Measurements from ENCODE around the gene STAT6.
A peak's percentile ranks its signal among the peaks of the same experiment; 100 is the strongest.
"Not testable (repeated sequence)": the region's sequence is repeated elsewhere in the genome, so short reads cannot be mapped to it uniquely, and the experiment has no call there.

The STAT6 gene

GRCh38 chr12:57078519-57079404, 32.4 kb downstream of the STAT6 start, which contains the start of gene NEMP1:
Gene NEMP1, minus strand, starts transcription at chr12:57078791. Its CDS starts 46 bp downstream, at chr12:57078745.
- TF ChIP-seq CTCF (IDR thresholded peaks at IDR 0.05; ENCODE audit: control extremely low read depth, extremely low read depth, low read depth, missing control alignments) = no peak

GRCh38 chr12:57073566-57074450, 37.4 kb downstream of the STAT6 start:
- CTCF ChIA-PET = interaction anchor here (1.7 to 13.4 kb wide), 5 partner anchors 11 to 72 kb away, joined by 4 to 224 read pairs (median 11); partner anchors contain the start of genes NAB2 and STAT6
- POLR2A ChIA-PET; DNase-seq (ENCODE audit: extremely low spot score): not testable (repeated sequence)

More at GRCh38 chr12:57078519-57079404, 32.4 kb downstream of the STAT6 start, which contains the start of gene NEMP1:
- CTCF ChIA-PET = interaction anchor here (0.8 to 7.7 kb wide), 17 partner anchors 9 to 163 kb away, joined by 3 to 48 read pairs (median 3); partner anchors contain the start of gene STAT6
- DNase-seq (ENCODE audit: extremely low spot score) = peak; percentile 96
- POLR2A ChIA-PET = interaction anchor here (0.6 to 1.4 kb wide), 12 partner anchors 9 to 360 kb away, joined by 3 to 15 read pairs (median 4); partner anchors contain the start of gene STAT6

GRCh38 chr12:57072661-57073060, 38.5 kb downstream of the STAT6 start:
- TF ChIP-seq CTCF (IDR thresholded peaks at IDR 0.05; ENCODE audit: control extremely low read depth, extremely low read depth, low read depth, missing control alignments) = no peak
- DNase-seq (ENCODE audit: extremely low spot score) = no peak
- ChIA-PET CTCF (interaction anchor here (2.3 to 13.4 kb wide), 4 partner anchors 10 to 71 kb away, joined by 11 to 224 read pairs (median 46); partner anchors contain the start of genes NAB2 and STAT6), POLR2A (interaction anchor here (0.7 kb wide), 1 partner anchor 713 kb away, joined by 9 read pairs; the partner anchor contains the start of gene STAT2)

GRCh38 chr12:57069523-57069922, 41.6 kb downstream of the STAT6 start:
- ChIA-PET POLR2A (interaction anchor here (1.0 to 1.5 kb wide), 3 partner anchors 9 to 42 kb away, joined by 4 to 15 read pairs (median 5); partner anchors contain the start of genes NAB2, NEMP1 and STAT6), CTCF (interaction anchor here (0.8 to 13.4 kb wide), 36 partner anchors 8 to 311 kb away, joined by 3 to 224 read pairs (median 5); partner anchors contain the start of genes LRP1, NAB2, NEMP1 and SHMT2)
- DNase-seq (ENCODE audit: extremely low spot score) = peak; percentile 65
- TF ChIP-seq CTCF (IDR thresholded peaks at IDR 0.05; ENCODE audit: control extremely low read depth, extremely low read depth, low read depth, missing control alignments) = peak; percentile 75

GRCh38 chr12:57066245-57066644, 44.9 kb downstream of the STAT6 start:
- DNase-seq (ENCODE audit: extremely low spot score) = no peak
- CTCF ChIA-PET = interaction anchor here (0.6 to 13.4 kb wide), 7 partner anchors 12 to 61 kb away, joined by 3 to 224 read pairs (median 6); partner anchors contain the start of genes NEMP1 and STAT6
- POLR2A ChIA-PET = interaction anchor here (1.0 kb wide), 1 partner anchor 26 kb away, joined by 3 read pairs; no protein-coding TSS in a partner anchor
- no peak for TF ChIP-seq CTCF (IDR thresholded peaks at IDR 0.05; ENCODE audit: control extremely low read depth, extremely low read depth, low read depth, missing control alignments)

- ChIA-PET POLR2A (no interaction called here), CTCF (interaction anchor here (1.0 to 13.4 kb wide), 10 partner anchors 9 to 63 kb away, joined by 3 to 224 read pairs (median 6); partner anchors contain the start of genes NEMP1 and STAT6)
- DNase-seq (ENCODE audit: extremely low spot score) = peak; percentile 79
- TF ChIP-seq CTCF (IDR thresholded peaks at IDR 0.05; ENCODE audit: control extremely low read depth, extremely low read depth, low read depth, missing control alignments) = no peak
These were observed 47.0 kb downstream of the STAT6 start for GRCh38 chr12:57063991-57064685.

Data from GM10248 (cell line).